NK-92 treated with Interleukin-12 subunit alpha and Interleukin-12 subunit beta, amount 100 ng/mL, for 24 hours (cell line): ENCODE data around the gene BORCS6.
A peak's percentile ranks its signal among the peaks of the same experiment; 100 is the strongest.

Experiments
- DNase-seq: peaks from one replicate; lab custom pipeline; 2025; lab: John Stamatoyannopoulos, UW

The BORCS6 gene

GRCh38 chr17:8154608-8155155 is 35.3 kb downstream of the BORCS6 start:
- no peak for DNase-seq

DNA sequence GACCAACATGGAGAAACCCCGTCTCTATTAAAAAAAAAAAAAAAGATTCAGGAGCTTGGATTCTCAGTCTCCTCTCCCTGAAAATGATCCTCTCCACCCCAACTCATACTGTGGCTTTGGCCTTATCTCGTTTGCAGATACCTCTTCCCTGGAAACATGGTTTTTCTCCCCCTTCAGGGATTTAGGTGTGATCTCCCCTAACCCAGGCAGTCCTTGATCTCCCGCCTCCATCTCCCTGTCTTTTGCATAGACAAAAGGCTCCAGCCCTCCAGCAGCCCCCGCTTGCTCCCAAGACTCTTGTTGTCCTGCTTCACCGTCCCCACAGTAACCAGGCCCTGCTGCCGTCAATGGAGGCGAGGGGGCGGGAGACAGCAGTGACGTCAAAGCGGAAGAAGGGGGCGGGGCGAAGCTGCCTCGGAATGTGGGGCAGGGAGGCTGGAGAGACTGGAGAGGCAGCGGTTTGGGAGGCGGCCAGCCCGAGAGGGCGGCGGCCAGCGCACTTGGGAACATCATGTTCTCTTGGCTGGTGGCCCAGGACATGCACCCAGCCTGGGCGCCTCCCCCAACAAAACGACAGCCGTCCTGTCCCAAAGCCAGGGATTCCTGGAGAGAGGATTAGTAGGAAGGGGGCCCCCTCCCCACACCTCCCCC is 35.9 kb downstream of the BORCS6 start:
- no peak for DNase-seq

DNA sequence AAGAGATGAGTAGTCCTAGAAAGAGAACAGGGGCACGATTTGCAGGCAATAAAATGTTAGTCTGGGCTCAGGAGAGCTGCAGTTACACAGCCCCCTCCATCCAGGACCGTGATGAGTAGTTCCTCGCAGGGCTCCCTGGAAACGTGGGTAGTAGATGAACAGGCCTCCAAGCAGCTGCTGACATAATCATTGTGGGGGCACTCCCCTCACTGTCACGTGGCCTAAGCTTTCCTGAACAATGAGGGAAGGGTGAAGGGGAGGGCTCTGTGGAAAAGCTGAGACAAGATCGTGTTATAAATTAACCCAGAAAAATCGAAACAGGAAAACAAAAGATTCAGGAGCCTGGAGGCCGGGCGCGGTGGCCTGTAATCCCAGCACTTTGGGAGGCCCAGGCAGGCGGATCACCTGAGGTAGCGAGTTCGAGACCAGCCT is 36.4 kb downstream of the BORCS6 start:
- DNase-seq: no peak

DNA sequence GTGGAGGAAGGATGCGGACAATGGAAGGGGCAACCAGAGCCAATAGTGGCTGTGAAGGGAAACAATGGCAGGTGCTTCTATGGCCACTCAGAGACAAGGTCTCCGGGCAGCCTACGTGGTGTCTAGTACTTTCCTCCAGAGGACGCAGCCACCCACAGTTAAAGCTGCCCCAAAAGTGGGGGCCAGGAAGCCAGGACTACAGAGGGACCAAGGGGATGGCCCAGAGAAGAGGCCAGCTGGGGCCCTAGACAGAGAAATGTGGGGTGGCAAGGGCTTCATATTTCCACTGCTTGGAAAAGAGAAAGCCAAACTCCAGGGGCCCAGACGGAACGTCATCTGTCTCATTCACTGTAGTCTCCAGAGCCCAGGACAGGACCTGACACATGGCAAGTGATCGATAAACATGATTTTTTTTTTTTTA is 36.9 kb downstream of the BORCS6 start:
- no peak for DNase-seq

GRCh38 chr17:8152112-8152775 is 37.7 kb downstream of the BORCS6 start, which contains the start of gene PER1:
Gene PER1, minus strand, starts transcription at chr17:8152404. Its CDS starts 1,698 bp downstream, at chr17:8150706.
- no peak for DNase-seq

- no peak for DNase-seq
Observed at GRCh38 chr17:8151641-8152111, 38.3 kb downstream of the BORCS6 start.

DNA sequence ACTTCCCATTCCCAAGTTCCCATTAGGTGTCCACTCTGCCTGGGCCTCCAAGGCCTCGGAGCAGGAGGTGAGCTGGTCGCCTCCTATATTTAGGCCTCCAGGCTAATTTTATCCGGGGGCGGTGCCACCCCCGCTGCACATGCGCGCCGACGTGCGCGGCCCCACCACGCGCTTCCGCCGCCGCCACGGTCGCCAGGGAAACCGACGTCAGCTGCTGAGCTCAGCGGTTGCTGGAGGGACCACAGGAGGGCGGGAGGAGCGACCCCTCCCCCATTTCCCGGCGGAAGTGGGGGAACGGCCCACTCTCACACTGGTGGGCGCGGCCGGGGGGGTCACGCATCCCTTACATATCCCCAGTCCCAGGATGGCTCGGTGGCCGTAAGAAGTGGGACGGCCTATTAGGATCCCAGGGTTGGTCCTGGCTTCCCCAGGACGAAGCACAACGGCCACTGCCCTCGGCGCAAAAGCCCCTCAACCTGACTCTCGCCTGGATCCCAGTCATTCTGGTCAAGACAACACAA is 38.8 kb downstream of the BORCS6 start:
- peak; percentile 76 for DNase-seq

DNA sequence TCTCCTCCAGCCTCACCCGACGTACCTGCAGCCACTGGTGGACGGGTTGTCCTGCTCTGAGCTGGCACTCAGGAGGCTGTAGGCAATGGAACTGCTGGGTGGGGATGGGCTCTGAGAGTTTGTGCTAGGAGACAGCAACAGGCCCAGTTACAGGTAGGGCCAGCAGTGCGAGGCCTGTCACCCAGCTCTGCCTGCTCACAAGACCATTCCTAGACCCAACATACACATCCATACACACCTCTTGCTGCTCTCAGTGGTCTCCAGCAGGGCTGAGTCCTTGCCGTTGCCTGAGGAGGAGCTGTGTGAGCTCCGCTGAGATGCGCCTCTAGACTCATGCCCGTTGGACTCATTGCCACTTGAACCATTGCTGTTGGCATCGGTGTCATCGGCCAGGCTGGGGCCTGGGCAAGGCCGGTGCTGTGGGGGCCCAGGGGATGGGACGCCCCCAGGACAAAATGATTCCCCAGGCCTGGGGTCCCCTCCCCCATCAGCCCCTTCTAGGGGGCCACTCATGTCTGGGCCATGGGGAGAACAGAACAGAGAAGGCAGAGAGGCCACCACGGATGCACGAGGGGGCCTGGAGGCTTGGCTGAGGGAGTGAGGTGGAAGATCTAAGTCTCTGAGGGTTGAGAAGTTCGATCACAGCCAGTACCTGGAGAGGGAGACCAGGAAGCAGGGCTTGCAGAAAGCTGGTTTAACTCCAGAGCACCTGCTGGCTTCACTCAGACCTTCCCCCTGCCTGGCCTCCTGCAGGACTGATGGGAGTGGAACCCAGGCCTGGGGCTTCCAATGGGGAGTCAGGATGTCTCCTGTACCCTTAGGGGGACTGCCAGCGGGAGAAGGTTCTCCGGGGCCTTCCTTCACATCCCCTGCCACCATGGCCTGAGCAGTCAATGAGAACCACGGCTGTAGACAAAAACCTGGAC is 39.5 kb downstream of the BORCS6 start:
- no peak for DNase-seq

DNA sequence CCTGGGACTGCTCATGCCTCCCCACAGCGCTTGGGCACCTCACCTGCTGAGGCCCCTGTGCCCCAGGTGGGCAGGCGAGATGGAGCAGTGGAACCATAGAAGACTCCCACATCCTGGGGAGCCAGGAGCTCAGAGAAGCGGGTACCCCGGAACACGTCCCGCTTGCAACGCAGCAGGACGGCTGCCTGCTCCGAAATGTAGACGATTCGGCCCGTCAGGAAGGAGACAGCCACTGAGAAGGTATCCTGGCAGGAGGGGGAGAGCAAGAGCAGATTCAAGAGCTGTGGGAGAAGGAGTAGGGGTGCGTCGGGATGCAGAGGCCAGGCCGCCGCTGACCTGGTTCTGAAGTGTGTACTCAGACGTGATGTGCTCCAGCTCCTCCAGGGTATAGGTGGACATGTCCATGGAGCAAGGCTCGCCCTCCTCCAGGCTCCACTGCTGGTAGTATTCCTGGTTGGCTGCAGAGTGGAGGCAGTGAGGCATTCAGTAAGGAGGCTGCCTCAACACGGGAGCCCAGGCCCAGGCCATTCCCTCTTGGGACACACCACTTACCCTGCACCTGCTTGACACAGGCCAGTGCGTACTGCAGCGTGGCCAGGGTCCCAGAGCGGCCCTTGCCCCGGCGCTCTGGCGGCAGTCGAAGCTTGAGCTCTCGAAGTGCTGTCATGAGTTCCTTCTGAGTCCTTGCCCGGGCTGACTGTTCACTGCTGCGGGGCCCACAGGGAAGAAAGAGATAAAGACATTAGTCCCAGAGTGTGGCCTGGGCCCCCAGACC is 40.4 kb downstream of the BORCS6 start:
- no peak for DNase-seq

- no peak for DNase-seq
Observed at GRCh38 chr17:8148560-8148959, 41.4 kb downstream of the BORCS6 start.

- DNase-seq: no peak
Observed at GRCh38 chr17:8147805-8148404, 42.1 kb downstream of the BORCS6 start.

- DNase-seq: no peak
Observed at GRCh38 chr17:8147141-8147804, 42.7 kb downstream of the BORCS6 start.

- no peak for DNase-seq
Observed at GRCh38 chr17:8146381-8147140, 43.4 kb downstream of the BORCS6 start.

GRCh38 chr17:8145811-8146210 is 44.2 kb downstream of the BORCS6 start:
- no peak for DNase-seq

GRCh38 chr17:8144401-8145231 is 45.4 kb downstream of the BORCS6 start:
- DNase-seq: no peak

GRCh38 chr17:8143581-8144400 is 46.2 kb downstream of the BORCS6 start:
- no peak for DNase-seq

- DNase-seq: no peak
Observed at GRCh38 chr17:8142887-8143580, 46.9 kb downstream of the BORCS6 start.
